ENCODE measurements around the gene PPM1N.
A peak's percentile ranks its signal among the peaks of the same experiment; 100 is the strongest.

Gene PPM1N, protein sequence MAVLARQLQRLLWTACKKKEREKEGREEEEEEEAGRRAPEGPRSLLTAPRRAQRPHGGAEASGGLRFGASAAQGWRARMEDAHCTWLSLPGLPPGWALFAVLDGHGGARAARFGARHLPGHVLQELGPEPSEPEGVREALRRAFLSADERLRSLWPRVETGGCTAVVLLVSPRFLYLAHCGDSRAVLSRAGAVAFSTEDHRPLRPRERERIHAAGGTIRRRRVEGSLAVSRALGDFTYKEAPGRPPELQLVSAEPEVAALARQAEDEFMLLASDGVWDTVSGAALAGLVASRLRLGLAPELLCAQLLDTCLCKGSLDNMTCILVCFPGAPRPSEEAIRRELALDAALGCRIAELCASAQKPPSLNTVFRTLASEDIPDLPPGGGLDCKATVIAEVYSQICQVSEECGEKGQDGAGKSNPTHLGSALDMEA

DNA sequence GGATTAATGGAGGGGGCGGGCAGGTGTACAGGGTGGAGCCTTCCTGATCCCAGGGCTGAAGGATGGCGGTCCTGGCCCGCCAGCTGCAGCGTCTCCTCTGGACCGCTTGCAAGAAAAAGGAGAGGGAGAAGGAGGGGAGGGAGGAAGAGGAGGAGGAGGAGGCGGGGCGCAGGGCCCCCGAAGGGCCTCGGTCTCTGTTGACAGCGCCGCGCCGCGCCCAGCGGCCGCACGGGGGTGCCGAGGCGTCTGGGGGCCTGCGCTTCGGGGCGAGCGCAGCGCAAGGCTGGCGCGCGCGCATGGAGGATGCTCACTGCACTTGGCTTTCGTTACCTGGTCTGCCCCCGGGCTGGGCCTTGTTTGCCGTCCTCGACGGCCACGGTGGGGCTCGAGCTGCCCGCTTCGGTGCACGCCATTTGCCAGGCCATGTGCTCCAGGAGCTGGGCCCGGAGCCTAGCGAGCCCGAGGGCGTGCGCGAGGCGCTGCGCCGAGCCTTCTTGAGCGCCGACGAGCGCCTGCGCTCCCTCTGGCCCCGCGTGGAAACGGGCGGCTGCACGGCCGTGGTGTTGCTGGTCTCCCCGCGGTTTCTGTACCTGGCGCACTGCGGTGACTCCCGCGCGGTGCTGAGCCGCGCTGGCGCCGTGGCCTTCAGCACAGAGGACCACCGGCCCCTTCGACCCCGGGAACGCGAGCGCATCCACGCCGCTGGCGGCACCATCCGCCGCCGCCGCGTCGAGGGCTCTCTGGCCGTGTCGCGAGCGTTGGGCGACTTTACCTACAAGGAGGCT lies at the start of gene PPM1N:
Gene PPM1N, plus strand, starts transcription at position 33 of the 785 bp plus-strand sequence. Its CDS starts 30 bp downstream, at position 63.
- no peak for DNase-seq

DNA sequence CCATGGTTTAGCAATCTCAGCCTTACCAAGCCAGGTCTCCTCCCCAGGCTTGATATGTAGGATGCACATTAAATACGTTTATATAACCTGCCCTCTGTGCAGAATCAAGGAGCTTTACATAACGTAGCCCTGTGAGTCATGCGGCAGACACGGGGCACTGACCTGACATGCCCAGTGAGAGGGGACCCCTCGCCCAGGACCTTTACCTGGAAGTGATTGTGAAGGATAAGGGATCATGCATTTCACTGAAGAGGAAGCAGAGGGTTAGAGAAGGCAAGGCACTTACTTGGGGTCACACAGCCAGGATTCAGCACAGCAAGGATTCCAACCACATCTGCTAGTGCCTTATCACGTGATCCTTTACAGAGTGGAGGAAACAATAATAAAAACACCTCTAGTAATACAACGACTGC lies 49.4 kb upstream of the PPM1N start:
- DNase-seq = no peak

DNA sequence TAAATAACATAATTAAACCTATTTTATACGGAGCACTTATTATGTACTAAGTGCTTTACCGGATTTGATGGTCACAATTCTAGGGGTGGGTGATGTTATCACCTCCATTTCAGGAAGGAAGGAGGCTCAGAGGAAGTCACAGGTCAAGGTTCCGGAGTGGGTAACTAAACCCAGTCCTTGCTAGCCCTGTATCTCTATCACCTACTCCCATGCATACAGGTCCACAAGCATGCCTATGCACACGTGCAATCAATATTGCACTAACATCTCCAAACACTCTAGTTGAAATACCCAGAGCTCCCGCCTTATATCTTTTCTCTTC lies 48.3 kb upstream of the PPM1N start:
- DNase-seq = no peak

DNA sequence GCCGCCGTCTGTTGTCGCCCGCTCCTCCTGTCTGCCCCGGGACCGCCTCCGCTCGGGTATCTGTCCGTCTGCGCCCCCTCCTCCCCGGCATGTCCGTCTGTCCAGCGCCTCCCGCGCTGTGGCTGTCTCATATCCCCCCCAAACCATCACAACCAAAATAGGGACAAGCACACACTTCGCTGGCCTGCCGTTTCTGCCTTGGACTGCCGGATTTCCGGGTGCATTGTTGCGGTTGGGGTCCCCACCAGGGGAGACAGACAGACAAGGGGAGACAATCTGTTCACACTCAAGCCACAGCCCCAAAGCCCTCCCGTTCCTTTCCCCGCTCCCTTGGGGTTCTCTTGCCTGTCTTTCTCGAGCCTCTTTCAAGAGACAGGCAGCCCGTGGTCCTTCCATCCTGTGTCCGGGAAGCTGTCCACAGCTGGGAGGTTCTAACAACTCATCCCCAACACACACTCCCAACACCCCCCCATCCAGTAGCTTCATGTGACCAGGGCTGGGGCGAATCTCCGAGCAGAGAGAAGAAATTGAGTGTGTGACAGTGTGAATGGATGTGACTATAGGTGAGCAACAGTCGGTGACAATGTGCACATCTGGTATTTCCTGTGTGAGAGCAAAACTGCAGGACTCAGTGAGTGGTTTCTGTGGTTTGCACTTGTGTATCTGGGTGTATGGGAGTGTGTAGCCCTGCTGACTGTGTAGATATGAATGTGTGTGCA lies 47.0 kb upstream of the PPM1N start:
- no peak for DNase-seq

DNA sequence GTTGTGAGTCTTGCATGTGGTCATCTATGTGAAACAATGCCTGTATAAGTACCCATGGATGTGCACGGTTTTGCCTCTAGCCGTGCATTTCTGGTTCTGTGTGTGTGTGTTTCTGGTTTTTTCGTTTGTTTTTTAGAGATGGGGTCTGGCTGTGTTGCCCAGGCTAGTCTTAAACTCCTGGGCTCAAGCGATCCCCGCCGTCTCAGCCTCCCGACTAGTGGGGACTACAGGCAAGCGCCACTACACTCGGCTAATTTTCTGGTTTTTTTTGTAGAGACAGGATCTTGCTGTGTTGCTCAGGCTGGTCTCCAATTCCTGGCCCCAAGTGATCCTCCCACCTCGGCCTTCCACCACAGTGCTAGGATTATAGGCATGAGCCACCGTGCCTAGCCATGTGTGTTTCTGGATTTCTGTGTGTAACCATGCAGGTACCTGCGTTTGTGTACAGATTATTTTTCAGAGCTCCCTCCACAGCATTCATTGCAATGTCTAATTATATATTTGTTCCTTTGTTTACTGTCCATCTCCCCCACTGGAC lies 46.3 kb upstream of the PPM1N start:
- no peak for DNase-seq

DNA sequence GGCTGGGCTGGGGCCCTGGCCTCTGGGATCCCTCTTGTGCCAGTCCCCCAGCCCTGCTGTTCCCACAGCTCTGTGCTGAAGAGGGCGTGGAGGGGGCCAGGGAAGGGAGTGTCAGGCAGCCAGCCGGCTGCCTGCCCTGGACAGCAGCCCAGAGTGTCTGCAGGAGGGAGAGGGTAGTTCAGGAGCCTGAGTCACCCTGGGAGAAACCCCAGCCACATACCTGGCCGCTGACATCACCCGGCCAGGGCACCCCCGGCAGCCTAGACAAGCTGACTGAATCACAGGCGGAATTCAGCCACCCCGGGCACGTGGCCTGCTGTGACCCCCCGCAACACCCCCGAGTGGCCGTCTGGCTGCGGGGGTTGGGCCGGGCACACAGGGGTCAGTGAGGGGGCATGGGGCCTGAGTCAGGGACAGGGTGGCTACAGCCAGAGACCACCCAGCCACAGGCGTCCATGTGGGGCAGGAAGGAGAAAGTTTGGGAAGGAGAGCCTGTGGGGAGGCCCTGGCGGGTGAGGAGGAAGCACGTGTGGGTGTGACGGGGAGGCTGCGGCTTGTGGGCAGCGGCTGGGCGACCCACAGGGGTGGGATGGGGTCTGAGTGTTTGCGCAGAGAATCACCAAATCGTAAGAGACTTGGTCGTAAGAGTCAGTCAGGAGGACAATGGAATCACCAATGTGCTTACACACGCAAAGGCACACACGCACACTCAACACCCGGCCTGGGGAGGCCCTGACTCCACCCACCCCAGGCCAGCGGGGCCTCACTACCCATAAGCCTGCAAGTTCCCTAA lies 42.3 kb upstream of the PPM1N start:
- peak; percentile 29 for DNase-seq

DNA sequence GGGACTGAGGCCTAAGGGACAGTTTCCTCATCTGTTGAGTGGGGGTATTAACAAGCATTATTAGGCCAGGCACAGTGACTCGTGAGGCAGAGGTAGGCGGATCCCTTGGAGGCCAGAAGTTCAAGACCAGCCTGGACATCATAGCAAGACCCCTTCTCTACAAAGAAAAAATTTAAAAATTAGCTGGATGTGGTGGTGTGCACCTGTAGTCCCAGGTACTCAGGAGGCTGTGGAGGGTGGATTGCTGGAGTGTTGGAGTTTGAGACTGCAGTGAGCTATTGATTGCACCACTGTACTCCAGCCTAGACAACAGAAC lies 41.8 kb upstream of the PPM1N start:
- DNase-seq = no peak

DNA sequence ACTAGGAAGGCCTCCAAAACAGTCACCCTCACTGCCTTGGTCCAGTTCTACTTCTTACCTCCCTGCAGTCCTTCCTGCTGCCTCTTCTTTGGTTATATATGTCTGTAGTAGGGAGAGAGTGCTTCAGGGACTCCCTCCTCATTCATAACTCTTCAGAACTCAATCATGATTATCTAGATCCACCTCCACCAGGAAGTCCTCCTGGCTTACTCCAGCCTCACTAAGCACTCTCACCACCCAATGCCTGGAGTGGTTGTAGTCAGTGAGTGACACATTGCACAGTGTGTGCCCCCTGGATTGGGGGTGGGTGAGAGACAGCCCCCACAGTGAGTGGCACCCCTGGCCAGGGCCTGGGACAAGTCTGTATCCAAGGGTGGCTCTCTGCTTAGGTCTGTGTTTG lies 40.5 kb upstream of the PPM1N start:
- DNase-seq = no peak

DNA sequence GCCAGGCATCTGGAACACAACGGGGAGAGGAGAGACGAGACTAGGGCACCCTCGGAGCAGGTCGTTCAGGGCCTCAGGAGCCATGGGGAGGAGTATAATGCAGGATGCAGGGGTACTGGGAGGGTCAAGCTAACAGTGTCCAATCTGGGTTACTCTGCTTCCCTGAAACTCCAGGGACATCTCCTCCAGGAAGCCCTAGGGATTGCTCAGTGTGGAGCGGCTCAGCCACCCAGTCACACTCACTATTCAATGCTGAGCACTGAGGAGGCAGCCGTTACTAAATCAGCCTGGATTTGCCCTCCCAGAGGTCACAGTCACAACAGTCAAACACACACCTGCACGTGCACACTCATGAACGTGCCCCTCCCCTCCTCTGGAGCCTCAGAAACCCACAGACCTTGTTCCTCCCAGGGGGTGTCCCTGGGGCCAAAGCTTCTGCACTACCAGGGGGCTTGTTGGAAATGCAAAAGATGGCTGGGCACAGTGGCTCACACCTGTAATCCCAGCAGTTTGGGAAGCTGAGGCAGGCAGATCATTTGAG lies 37.4 kb upstream of the PPM1N start:
- no peak for DNase-seq

DNA sequence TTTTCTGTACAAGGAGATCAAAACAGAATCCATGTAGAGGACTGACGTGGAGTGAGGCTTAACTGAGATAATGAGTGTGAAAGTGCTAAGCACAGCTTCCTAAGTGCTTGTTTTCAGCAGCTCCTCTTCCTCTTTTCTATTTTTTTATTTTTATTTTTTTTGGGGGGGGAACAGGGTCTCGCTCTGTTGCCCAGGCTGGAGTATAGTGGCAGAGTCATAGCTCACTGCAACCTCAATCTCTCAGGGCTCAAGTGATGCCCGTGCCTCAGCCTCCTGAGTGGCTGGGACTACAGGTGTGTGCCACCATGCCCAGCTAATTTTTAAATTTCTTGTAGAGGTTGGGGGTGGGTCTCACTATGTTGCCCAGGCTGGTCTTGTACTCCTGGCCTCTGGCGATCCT lies 36.1 kb upstream of the PPM1N start:
- DNase-seq = no peak

DNA sequence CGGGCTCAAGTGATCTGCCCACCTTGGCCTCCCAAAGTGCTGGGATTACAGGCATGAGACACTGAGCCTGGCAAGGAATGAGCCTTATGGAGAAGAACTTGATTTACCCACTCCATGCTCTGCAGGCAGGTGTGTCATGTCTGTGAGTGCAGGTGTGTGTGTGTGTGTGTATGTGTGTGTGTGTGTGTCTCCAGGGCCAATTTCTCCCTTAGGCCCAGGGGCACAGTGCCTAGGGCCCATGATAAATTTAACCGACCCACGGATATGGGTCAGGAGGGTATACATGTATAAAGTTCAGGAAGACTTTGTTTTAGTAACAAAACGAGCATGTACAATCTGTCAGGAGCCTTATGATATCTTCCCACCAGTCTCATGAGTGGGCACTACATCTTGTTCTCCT lies 35.0 kb upstream of the PPM1N start:
- DNase-seq = no peak

DNA sequence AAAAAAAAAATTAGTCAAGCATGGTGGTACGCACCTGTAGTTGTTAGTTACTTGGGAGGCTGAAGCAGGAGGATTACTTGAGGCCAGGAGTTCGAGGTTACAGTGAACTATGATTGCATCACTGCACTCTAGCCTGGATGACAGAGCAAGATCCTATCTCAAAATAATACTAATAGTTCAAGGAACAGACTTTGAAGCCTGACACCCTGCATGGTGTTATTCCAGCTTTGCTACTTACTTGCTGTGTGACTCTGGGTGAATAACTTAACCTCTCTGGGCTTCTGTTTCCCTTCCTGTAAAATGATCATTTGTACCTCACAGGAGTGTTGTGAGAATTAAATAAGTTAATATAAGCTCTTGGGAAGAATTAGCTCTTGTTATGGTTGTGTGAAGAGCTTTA lies 34.0 kb upstream of the PPM1N start:
- DNase-seq = no peak

DNA sequence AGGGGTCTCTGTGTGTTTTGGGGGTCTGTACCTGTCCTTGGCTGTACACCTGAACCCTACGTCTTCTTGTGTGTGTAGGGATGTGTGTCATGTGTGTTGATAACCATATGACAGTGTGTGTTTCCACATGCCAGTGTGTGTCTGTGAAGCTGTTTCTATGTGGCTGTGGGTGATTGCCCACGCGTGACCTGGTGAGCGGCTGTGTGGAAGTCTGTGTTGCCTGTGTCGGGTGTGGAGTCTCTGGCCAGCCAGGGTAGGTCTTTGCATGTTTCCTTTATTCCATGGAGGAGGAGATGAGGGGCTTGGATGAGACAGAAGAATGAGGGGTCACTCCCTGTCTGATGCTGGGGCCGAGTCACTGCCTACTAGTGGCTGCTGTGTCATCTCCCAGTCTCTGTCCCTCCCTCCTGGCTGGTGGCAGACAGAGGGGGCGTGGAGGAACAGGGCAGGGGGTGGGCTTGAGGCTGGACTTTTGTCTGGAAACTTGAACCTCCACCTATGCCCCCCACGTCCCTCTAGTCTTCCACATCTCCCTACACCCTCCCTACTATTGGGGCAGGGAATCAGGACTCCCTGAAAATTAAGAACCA lies 33.3 kb upstream of the PPM1N start:
- no peak for DNase-seq

DNA sequence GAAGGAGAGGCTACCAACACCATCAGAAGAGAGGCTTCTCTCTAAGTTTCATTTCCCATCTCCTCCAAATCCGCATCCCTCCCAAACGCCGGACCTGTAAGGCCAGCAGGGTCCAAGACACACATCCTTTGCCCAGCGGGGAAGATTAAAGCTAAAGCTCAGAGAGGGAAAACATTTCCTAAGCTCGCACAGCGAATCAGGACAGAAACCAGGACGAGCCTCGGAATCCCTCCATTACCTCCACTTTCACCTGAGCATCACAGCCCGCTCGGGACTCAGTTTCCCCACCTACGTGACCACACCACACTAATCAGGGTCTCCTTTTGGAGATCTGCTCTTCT lies 31.2 kb upstream of the PPM1N start:
- no peak for DNase-seq

DNA sequence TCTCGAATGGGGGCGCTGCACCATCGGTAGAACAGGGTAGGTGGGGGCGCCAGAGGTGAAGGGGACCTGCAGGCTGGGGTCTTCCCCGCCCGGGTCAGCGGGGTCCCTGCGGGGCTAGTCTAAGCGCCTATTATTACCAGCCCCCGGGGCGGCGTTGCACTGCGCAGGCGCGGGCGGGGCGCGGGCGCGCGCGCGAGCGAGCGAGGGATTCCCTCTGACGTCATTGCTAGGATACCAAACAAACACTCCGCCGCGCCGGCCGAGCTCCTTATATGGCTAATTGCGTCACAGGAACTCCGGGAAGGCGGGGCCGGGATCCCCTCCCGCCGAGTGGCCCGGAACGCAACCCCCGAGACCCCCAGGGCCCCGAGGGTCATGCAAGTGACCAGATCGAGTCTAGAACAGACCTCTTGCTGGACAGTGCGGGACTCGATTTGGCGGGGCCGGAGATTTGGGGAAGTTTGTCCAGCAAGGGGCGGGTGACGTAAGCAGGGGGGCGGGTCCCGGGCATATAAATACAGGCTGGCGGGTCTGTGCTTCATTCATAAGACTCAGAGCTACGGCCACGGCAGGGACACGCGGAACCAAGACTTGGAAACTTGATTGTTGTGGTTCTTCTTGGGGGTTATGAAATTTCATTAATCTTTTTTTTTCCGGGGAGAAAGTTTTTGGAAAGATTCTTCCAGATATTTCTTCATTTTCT lies 30.6 kb upstream of the PPM1N start, which contains the start of gene FOSB:
Gene FOSB, plus strand, starts transcription at position 541 of the 703 bp plus-strand sequence. CDS start 591 bp downstream, outside the sequence.
- peak; percentile 69 for DNase-seq

DNA sequence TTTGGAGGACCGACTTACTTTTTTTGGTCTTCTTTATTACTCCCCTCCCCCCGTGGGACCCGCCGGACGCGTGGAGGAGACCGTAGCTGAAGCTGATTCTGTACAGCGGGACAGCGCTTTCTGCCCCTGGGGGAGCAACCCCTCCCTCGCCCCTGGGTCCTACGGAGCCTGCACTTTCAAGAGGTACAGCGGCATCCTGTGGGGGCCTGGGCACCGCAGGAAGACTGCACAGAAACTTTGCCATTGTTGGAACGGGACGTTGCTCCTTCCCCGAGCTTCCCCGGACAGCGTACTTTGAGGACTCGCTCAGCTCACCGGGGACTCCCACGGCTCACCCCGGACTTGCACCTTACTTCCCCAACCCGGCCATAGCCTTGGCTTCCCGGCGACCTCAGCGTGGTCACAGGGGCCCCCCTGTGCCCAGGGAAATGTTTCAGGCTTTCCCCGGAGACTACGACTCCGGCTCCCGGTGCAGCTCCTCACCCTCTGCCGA lies 30.0 kb upstream of the PPM1N start:
- DNase-seq = no peak

DNA sequence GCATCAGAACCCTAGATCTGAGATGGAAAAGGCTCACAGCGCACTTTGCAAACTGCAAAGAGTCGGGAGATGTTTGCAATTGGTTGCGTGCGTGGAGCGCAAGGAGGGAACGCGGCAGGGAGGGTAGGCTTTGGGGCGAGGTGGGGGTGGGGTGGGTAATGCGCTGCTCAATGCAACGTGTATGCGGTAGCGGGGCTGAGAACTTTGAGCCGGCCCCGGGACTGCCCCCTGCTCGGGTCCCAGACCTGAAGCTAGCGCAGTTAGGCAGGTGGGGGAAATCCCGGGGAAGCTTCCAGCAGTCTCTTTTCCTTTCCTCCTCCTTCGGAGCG lies 29.5 kb upstream of the PPM1N start:
- no peak for DNase-seq

DNA sequence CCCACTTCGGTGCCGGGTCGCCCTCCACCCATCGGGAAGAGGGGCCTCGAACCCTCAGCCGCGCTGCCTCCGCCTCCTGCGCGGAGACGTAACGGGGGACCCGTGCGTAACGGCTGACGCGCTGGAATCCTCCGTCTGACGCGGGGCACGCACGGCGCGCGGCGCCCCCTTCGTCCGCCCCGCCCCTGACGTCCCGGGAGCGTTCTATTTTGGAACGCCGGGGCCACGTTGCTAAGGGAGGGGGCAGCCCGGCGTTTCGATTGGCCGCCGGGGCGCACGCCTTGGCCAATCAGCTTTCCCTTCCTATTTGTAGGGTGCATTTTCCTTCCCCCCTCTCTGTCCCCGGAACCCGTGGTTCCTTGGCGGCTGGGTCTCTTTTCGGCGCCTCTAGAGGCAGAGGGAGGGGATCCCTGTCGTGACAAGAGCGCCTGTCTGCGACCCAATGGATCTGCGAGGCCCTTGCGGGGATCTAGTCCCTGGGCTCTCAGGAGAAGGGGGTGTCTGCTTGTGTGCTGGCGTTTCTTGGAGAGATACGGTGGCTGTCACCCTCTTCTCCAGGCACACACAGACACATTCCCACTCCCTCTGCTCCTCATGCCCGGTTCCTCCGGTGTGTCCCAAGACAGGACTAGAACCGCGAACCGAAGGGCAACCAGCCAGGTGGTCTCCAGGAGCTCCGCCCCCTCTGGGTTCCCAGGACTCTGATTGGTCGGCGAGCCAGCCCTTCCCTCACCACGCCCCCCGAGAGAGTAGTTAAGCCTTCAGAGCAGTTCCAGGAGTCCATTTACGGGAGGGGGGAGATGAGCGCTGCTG lies 28.9 kb upstream of the PPM1N start:
- DNase-seq = peak; percentile 61

DNA sequence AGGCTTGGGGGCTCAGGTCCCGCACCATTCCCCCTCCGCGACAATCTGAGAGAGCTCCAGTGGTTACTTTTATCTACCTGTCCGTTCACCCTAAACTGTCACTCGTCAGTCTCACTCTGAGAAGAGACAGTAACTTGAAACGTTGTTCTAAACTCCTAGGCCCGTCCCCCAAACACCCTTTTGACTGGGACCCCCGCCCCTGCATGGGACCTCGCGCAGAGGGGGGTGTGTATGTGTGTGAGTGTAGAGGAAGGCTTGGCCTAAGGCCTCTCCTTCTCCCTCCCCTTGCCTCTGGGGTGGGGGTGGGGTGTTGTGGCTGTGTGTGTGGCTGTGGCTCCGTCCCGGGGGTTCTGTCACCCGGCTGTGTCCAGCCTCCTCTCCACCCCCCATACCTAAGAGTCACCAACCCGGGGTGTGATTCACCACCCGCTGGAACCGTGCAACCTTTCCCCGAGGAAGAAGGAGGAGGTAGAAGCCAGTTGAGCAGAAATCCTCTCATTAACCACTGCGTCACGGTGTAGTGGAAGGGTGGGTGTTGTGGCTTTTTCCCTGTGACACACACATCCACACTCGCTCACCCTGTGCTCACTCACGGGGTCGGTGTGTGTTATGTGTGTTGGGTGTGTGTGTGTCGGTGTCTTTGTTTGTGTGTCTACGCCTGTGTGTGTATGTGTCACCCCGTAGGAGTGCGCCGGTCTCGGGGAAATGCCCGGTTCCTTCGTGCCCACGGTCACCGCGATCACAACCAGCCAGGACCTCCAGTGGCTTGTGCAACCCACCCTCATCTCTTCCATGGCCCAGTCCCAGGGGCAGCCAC lies 28.1 kb upstream of the PPM1N start:
- DNase-seq = no peak

DNA sequence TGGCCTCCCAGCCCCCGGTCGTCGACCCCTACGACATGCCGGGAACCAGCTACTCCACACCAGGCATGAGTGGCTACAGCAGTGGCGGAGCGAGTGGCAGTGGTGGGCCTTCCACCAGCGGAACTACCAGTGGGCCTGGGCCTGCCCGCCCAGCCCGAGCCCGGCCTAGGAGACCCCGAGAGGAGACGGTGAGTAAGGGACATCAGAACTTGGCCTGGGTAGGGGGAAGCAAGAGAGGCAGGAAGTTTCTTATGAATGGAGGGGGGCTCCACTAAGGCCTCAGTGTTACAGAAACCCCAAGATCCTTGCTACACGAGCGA lies 27.5 kb upstream of the PPM1N start:
- DNase-seq = no peak

All from NCI-H1092 treated with DMSO at 0.1 percent for 48 hours (cell line).